Measurements from ENCODE around the gene AOPEP. TPM values are rescaled to one million over a fixed set of nuclear protein-coding genes. Genes with fewer than 3 reads are reported as not detected.

The AOPEP gene
- total and polyA plus RNA-seq, 2 donors (not counting 3 experiments of a cell fraction or from before 2014, with no cell fraction given) = 20.2 to 41.6 TPM

DNA sequence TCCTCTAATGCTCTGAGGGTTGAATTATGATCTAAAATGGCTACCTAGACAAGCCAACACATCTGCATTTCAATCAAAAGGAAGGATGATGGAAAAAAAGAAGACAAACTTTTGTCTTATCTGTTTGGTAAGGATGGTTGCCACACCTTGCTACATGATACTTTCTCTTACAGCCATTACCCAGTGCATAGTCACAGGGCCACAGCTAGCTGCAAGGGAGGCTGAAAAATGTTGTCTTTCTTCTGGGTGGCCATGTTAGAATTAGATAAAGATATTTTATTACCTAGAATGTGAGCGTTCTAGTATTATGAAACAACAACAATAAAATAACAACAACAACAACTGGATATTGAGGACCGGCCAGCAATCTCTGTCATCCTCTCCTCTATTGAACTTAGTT lies 4.7 kb upstream of the AOPEP start:
- Histone ChIP-seq H2AFZ (ENCODE audit: low read depth, low read length) (no peak overlapping the region), H3K9me1 (replicated peaks; ENCODE audit: control insufficient read depth, extremely low read depth, insufficient read depth, low read length) (no peaks in the 10 kb centered on the region), H3K4me2 (ENCODE audit: insufficient read depth, low read length) (no peak overlapping the region), H3K4me3 (replicated peaks in 1 of 3; ENCODE audit: insufficient read depth in 1 of 3, low read depth in 1 of 3, low read length in 3 of 3) (no peak overlapping the region), H3K36me3 (ENCODE audit: control insufficient read depth in 2 of 2, extremely low read depth in 1 of 2, insufficient read depth in 2 of 2, low read length in 2 of 2) (no peaks in the 10 kb centered on the region), H3K9ac (replicated peaks; ENCODE audit: extremely low read depth, insufficient read depth, low read length) (no peak overlapping the region), H3K79me2 (ENCODE audit: control insufficient read depth, insufficient read depth, low read length) (no peaks in the 10 kb centered on the region), H3K27me3 (ENCODE audit: control insufficient read depth in 2 of 2, insufficient read depth in 2 of 2, low read length in 2 of 2) (peaks cover 0 to 3% of the 10 kb centered on the region in 2 experiments), H4K20me1 (replicated peaks; ENCODE audit: control insufficient read depth, extremely low read depth, insufficient read depth, low read length) (no peaks in the 10 kb centered on the region), H3K27ac (ENCODE audit: insufficient read depth, low read depth, low read length) (no peak overlapping the region), H3K4me1 (ENCODE audit: control insufficient read depth, extremely low read depth, insufficient read depth, low read length) (no peaks in the 10 kb centered on the region), H3K9me3 (replicated peaks; ENCODE audit: control insufficient read depth, insufficient read depth, low read length) (no peaks in the 10 kb centered on the region)
- no peak for DNase-seq (ENCODE audit: low read depth, low spot score)
- intact Hi-C loops (cut with micrococcal nuclease) (no loop called here), dilution Hi-C loops (cut with MboI; ENCODE audit: extremely low pct_ligation_motif_present, low sequenced_read_pairs) (no loop called here)
- no TSS peak for BruUV-seq (replicated peaks)
- ChIA-PET POLR2A (no interaction called here), CTCF (no interaction called here)
- no peak for TF ChIP-seq JUN (IDR thresholded peaks at IDR 0.05; ENCODE audit: borderline replicate concordance, insufficient read depth, insufficient read length, low read depth)
- TF ChIP-seq, protein P1, sequence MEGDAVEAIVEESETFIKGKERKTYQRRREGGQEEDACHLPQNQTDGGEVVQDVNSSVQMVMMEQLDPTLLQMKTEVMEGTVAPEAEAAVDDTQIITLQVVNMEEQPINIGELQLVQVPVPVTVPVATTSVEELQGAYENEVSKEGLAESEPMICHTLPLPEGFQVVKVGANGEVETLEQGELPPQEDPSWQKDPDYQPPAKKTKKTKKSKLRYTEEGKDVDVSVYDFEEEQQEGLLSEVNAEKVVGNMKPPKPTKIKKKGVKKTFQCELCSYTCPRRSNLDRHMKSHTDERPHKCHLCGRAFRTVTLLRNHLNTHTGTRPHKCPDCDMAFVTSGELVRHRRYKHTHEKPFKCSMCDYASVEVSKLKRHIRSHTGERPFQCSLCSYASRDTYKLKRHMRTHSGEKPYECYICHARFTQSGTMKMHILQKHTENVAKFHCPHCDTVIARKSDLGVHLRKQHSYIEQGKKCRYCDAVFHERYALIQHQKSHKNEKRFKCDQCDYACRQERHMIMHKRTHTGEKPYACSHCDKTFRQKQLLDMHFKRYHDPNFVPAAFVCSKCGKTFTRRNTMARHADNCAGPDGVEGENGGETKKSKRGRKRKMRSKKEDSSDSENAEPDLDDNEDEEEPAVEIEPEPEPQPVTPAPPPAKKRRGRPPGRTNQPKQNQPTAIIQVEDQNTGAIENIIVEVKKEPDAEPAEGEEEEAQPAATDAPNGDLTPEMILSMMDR (IDR thresholded peaks at IDR 0.05; ENCODE audit: extremely low read depth in 1 of 2, insufficient read depth in 1 of 2, low read depth in 1 of 2, low read length in 2 of 2) = no peak
- TF ChIP-seq MYC (IDR thresholded peaks at IDR 0.05; ENCODE audit: low read depth, low read length) = no peak
- TF ChIP-seq, protein P2, sequence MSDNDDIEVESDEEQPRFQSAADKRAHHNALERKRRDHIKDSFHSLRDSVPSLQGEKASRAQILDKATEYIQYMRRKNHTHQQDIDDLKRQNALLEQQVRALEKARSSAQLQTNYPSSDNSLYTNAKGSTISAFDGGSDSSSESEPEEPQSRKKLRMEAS (IDR thresholded peaks at IDR 0.05; ENCODE audit: insufficient read depth, insufficient read length) = no peak
- TF ChIP-seq FOS (IDR thresholded peaks at IDR 0.05; ENCODE audit: borderline replicate concordance, insufficient read depth, low read length) = no peak
- no peak for TF ChIP-seq POLR2A (IDR thresholded peaks at IDR 0.05; ENCODE audit: low read depth, low read length)
- no peak for TF ChIP-seq GATA2 (IDR thresholded peaks at IDR 0.05; ENCODE audit: insufficient read depth, insufficient read length, low read depth, low read length)
- no peak for TF ChIP-seq POLR2AphosphoS5 (IDR thresholded peaks at IDR 0.05; ENCODE audit: insufficient read depth, low read depth, low read length)
- no peak for TF ChIP-seq EZH2 (IDR thresholded peaks at IDR 0.05; ENCODE audit: borderline replicate concordance, low read depth, low read length, severe bottlenecking)
- no peak for FAIRE-seq

Measured in endothelial cell of umbilical vein (primary cell).